GM18511 (cell line): ENCODE results near the gene YIPF6.
A peak's percentile ranks its signal among the peaks of the same experiment; 100 is the strongest.
"Not testable (repeated sequence)": the region's sequence is repeated elsewhere in the genome, so short reads cannot be mapped to it uniquely, and the experiment has no call there.

ENCODE experiments used
- ATAC-seq: cut with Tn5 transposase; IDR thresholded peaks from one replicate; pipeline ENCODE4 v1.9.1; 2021; ENCODE audit warnings: mild to moderate bottlenecking, moderate library complexity; ENCODE audit not compliant: unreplicated experiment

Gene YIPF6

GRCh38 chrX:68498508-68499379 is at the start of gene YIPF6:
YIPF6 (plus strand) TSS chrX:68499051; CDS start chrX:68499067, 16 bp downstream.
- ATAC-seq = peak; percentile 97

DNA sequence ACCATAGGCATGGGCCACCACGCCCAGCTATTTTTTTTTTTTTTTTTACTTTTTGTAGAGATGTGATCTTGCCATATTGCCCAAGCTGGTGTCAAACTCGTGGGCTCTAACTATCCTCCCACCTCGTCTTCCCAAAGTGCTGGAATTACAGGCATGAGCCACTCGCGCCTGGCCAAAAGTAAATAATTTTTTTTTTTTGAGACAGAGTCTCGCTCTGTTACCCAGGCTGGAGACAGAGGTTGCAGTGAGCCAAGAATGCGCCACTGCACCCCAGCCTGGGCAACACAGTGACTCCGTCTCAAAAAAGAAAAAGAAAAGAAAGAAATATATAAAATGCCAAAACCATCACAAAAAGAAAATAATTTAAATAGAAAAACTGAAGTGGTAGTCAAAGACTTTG is 47.1 kb upstream of the YIPF6 start:
- ATAC-seq = no peak

GRCh38 chrX:68454476-68455150 is 44.2 kb upstream of the YIPF6 start:
- ATAC-seq = no peak

GRCh38 chrX:68455151-68455510 is 43.7 kb upstream of the YIPF6 start:
- no peak for ATAC-seq

DNA sequence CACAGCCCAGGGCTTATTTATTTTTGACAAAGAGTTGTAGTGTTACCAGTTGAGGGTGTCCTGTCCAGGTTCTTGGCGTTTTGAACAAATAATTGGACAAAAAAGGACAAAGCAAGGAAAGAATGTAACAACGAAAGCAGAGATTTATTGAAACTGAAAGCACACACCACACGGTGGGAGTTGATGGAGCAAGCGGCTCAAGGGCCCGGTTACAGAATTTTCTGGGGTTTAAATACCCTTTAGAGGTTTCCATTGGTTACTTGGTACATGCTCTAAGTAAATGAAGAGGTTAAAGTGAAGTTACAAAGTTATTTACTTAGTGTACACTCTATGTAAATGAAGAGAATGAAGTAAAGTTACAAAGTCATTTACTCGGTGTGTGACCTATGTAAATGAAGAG is 37.8 kb upstream of the YIPF6 start:
- ATAC-seq = no peak

DNA sequence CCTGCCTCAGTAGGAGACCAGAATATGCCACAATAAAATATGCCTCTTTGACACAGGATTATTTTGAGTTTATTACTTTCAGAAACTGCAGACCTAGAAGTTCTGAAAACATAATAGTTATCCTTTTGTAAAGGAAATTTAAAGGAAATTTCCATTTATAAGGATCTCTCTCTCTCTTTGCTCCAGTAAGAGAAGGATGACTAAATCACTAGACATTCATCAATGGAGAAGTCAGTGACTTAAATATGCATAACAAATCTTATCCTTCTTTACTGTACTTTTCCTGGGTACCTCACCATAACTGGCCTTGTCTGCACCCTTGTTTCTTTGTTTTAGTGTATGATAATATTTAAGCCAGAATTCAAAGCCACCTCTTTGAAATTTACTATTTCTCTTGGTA is 37.3 kb upstream of the YIPF6 start:
- ATAC-seq = no peak

DNA sequence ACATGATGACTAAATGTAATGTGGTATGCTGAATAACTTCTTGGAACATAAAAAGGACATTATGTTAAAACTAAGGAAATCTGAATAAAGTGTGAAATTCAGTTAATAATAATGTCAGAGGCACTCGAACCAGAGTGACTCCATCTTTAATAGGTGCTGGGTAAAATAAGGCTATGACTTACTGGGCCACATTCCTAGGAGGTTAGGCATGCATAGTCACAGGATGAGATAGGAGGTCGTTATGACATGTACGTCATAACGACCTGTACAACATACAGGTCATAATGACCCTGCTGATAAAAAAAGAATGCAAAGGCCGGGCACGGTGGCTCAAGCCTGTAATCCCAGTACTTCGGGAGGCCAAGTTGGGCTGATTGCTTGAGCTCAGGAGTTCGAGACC is 36.7 kb upstream of the YIPF6 start:
- no peak for ATAC-seq

DNA sequence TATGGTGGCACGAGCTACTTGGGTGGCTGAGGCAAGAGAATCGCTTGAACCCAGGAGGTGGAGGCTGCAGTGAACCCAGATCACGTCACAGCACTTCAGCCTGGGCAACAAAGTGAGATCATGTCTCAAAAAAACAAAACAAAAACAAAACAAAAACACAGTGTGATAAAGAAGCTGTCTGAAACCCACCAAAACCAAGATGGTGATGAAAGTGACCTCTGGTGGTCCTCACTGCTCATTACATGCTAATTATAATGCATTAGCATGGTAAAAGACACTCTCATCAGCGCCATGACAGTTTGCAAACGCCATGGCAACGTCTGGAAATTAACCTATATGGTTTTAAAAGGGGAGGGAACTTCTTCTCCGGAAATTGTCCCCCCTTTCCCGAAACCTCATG is 36.2 kb upstream of the YIPF6 start:
- ATAC-seq = peak; percentile 80

GRCh38 chrX:68463880-68464279 is 35.0 kb upstream of the YIPF6 start:
- no peak for ATAC-seq

- no peak for ATAC-seq
Observed at GRCh38 chrX:68464796-68465195, 34.1 kb upstream of the YIPF6 start.

DNA sequence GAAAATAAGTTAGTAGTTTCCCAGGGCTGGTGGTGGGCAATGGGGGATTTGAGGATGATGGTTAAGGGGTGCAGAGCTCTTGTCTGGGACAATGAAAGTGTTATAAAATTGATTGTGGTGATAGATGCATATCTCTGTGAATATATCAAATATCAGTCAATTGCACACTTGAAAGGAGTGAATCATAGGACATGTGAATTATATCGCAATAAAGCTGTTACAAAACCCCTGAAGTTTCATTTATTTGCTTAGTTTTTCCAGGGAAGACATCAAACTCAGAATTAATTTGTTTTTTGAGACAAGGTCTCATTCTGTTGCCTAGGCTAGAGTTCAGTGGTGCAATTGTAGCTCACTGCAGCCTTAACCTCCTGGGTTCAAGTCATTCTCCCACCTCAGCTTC is 17.9 kb upstream of the YIPF6 start:
- no peak for ATAC-seq

GRCh38 chrX:68486198-68486597 is 12.7 kb upstream of the YIPF6 start:
- not testable (repeated sequence) for ATAC-seq

GRCh38 chrX:68487254-68487653 is 11.6 kb upstream of the YIPF6 start:
- no peak for ATAC-seq

- ATAC-seq = no peak
Observed at GRCh38 chrX:68487924-68488323, 10.9 kb upstream of the YIPF6 start.

DNA sequence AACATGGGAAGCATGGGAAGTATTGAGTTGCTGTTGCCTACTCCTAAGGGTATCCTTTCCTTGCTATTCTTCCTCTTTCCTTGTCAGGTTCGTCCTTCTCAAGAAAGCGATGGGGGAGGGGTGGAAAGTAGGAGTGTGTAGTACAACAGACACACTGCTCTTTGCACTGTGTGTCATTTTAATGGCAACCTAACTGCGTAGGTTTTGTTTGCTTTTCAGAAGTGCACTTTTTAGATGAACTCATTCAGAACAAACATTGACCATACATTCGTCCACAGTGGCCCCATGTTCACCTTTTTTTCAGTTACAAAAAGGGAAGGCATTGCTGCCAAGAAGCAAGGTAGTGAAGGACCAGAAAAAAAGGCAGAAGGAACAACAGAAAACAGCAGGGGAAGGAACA is 10.2 kb upstream of the YIPF6 start:
- ATAC-seq = no peak

DNA sequence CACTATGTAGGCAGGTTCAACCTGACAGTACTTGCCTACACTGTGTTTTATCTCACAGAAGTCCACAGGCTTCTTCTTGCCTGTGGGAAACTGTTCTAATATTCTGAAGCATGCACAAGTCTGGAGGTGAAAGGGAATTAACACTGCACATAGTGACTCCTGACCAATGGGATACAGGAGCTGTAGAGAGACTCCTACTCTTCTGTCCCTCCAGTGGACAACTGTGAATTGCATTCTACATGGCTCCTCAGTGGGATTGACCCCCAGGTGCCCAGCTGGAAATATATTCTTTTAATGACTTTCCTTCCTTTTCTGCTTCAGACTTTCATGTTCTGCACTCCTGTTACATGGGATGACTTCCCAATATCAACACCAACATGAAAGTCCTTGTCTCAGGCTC is 8.2 kb upstream of the YIPF6 start:
- ATAC-seq = peak; percentile 64

DNA sequence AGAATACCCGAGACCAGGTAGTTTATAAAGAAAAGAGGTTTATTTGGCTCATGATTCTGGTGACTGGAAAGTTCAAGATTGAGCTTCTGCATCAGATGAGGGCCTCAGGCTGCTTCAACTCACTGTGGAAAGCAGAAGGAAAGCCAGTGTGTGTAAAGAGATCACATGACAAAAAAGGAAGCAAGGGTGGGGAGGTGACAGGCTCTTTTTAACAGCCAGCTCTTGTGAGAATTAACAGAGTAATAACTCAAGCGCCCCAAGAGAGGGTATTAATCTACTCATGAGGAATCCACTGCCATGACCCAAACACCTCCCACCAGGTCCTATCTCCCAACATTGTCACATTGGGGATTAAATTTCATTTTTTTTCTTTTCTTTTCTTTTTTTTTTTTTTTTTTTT is 6.3 kb upstream of the YIPF6 start:
- no peak for ATAC-seq

DNA sequence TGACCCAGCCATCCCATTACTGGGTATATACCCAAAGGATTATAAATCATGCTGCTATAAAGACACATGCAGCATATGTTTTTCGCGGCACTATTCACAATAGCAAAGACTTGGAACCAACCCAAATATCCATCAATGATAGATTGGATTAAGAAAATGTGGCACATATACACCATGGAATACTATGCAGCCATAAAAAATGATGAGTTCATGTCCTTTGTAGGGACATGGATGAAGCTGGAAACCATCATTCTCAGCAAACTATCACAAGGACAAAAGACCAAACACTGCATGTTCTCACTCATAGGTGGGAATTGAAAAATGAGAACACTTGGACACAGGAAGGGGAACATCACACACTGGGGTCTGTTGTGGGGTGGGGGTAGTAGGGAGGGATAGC is 5.1 kb upstream of the YIPF6 start:
- not testable (repeated sequence) for ATAC-seq

- no peak for ATAC-seq
Observed at GRCh38 chrX:68498044-68498507, 775 bp upstream of the YIPF6 start.

DNA sequence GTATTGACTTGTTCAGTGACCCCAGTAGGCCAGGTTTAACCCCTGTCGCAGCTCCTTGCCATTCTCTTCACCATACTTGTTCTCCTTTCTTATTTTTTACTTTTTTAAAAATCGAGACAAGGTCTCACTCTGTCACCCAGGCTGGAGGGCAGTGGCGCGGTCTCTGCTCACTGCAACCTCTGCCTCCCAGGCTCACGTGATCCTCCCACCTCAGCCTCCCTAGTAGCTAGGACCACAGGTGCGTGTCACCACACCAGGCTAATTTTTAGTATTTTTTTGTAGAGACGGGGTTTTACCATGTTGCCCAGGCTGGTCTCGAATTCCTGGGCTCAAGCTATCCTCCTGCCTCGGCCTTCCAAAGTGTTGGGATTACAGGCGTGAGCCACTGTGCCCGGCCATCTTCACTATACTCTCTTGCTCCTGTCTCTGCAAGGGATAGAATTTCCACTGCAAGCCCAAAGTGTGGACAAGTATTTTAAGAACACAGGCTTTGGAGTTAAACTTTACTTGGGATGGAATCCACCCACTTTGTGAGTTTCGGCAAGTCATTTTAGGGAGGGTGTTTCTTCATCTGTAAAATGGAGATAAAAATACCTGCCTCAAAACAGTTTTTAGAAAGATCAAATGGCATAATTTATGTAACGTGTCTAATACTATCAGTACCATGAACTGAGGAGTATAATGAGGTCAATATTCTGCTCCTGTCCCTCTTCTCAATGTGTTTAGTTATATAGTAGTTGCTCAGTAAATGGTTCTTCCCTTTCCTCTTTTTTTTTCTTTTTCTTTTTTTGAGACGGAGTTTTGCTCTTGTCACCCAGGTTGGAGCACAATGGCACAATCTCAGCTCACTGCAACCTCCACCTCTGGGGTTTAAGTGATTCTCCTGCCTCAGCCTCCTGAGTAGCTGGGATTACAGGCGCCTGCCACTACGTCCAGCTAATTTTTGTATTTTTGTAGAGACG is 973 bp downstream of the YIPF6 start:
- no peak for ATAC-seq
